Mesenchymal stem cell (in vitro differentiated cells and primary cell): ENCODE results near the gene GABBR2.

Experiments
- DNase-seq: peaks from one replicate; pipeline ENCODE4 v3.0.0-alpha.2; 2013
- H2AFZ ChIP-seq: one replicate; pipeline ENCODE4 v1.6.1; 2013; ENCODE audit warnings: low read depth, mild to moderate bottlenecking, control low read depth, inconsistent platforms, low read length, moderate library complexity
- H2AK5ac ChIP-seq: 2 replicates; pipeline ENCODE4 v1.6.1; 2013; ENCODE audit warnings: low read length, moderate library complexity, mild to moderate bottlenecking, inconsistent platforms; ENCODE audit not compliant: severe bottlenecking
- H2BK120ac ChIP-seq: one replicate; pipeline ENCODE4 v1.6.1; 2013; ENCODE audit warnings: low read depth, mild to moderate bottlenecking, inconsistent platforms, low read length, moderate library complexity
- H2BK12ac ChIP-seq, 2 experiments: one replicate each; pipeline ENCODE4 v1.6.1; 2013; ENCODE audit warnings: inconsistent platforms in 2 of 2, low read length in 2 of 2, mild to moderate bottlenecking in 2 of 2, moderate library complexity in 2 of 2, control low read depth in 1 of 2
- H2BK15ac ChIP-seq: one replicate; pipeline ENCODE4 v1.6.1; 2013; ENCODE audit warnings: mild to moderate bottlenecking, low read depth, inconsistent platforms; ENCODE audit not compliant: poor library complexity, severe bottlenecking
- H2BK5ac ChIP-seq: 2 replicates; pipeline ENCODE4 v1.6.1; 2013; ENCODE audit warnings: low read depth, mild to moderate bottlenecking, low read length, control low read depth, inconsistent platforms; ENCODE audit not compliant: poor library complexity, severe bottlenecking
- H3K14ac ChIP-seq, 2 experiments: one replicate each; pipeline ENCODE4 v1.6.1; 2013; ENCODE audit warnings: inconsistent platforms in 2 of 2, low read length in 2 of 2, control low read depth in 1 of 2, mild to moderate bottlenecking in 1 of 2, moderate library complexity in 1 of 2
- H3K18ac ChIP-seq, 2 experiments: one replicate each; pipeline ENCODE4 v1.6.1; 2013; ENCODE audit warnings: inconsistent platforms in 2 of 2, low read length in 2 of 2, control low read depth in 1 of 2, low read depth in 1 of 2, mild to moderate bottlenecking in 1 of 2
- H3K23ac ChIP-seq, 2 experiments: one replicate each; pipeline ENCODE4 v1.6.1; 2013; ENCODE audit warnings: inconsistent platforms in 2 of 2, low read length in 2 of 2, mild to moderate bottlenecking in 2 of 2, moderate library complexity in 2 of 2, control low read depth in 1 of 2
- H3K27ac ChIP-seq: 2 replicates; pipeline ENCODE4 v1.5.1; 2013; ENCODE audit warnings: mild to moderate bottlenecking, moderate library complexity, low read length, control low read depth, inconsistent platforms; ENCODE audit not compliant: poor library complexity, severe bottlenecking
- H3K27me3 ChIP-seq, 2 experiments: 2 replicates each; pipeline versions ENCODE4 v1.6.1 to v1.7.0; 2013; ENCODE audit warnings: low read length in 2 of 2, mild to moderate bottlenecking in 2 of 2, moderate library complexity in 2 of 2, control low read depth in 1 of 2, inconsistent platforms in 1 of 2; ENCODE audit not compliant: control insufficient read depth in 1 of 2, insufficient read depth in 1 of 2
- H3K36me3 ChIP-seq, 2 experiments: 2 replicates each; pipeline versions ENCODE4 v1.6.1 to v1.7.0; 2013; ENCODE audit warnings: low read length in 2 of 2, control low read depth in 1 of 2, inconsistent platforms in 1 of 2, low read depth in 1 of 2, mild to moderate bottlenecking in 1 of 2; ENCODE audit not compliant: insufficient read depth in 2 of 2, control insufficient read depth in 1 of 2
- H3K4ac ChIP-seq, 2 experiments: one replicate each; pipeline ENCODE4 v1.6.1; 2013; ENCODE audit warnings: inconsistent platforms in 2 of 2, low read length in 2 of 2, mild to moderate bottlenecking in 2 of 2, moderate library complexity in 2 of 2, control low read depth in 1 of 2, low read depth in 1 of 2
- H3K4me1 ChIP-seq: 2 replicates; pipeline ENCODE4 v1.6.1; 2013; ENCODE audit warnings: low read depth, low read length, control low read depth; ENCODE audit not compliant: control insufficient read depth, insufficient read depth
- H3K4me2 ChIP-seq: 2 replicates; pipeline ENCODE4 v1.6.1; 2013; ENCODE audit warnings: low read length, mild to moderate bottlenecking, inconsistent platforms; ENCODE audit not compliant: poor library complexity, severe bottlenecking
- H3K4me3 ChIP-seq, 2 experiments: 2 replicates each; pipeline versions ENCODE4 v1.5.1 to v1.7.0; 2013; ENCODE audit warnings: low read length in 2 of 2, mild to moderate bottlenecking in 2 of 2, control low read depth in 1 of 2, low read depth in 1 of 2; ENCODE audit not compliant: insufficient read depth in 1 of 2
- H3K79me1 ChIP-seq: replicated peaks from 2 replicates; pipeline ENCODE4 v1.6.1; 2013; ENCODE audit warnings: mild to moderate bottlenecking, control low read depth, low read length, inconsistent platforms; ENCODE audit not compliant: poor library complexity, severe bottlenecking
- H3K9ac ChIP-seq: 2 replicates; pipeline ENCODE4 v1.7.0; 2013; ENCODE audit warnings: mild to moderate bottlenecking, low read length, moderate library complexity
- H3K9me3 ChIP-seq: 2 replicates; pipeline ENCODE4 v1.7.0; 2013; ENCODE audit warnings: mild to moderate bottlenecking, low read length; ENCODE audit not compliant: control insufficient read depth
- H4K8ac ChIP-seq: one replicate; pipeline ENCODE4 v1.6.1; 2013; ENCODE audit warnings: inconsistent platforms, mild to moderate bottlenecking, low read length, moderate library complexity
- H4K91ac ChIP-seq: one replicate; pipeline ENCODE4 v1.6.1; 2013; ENCODE audit warnings: mild to moderate bottlenecking, low read length, inconsistent platforms
- WGBS: methylation state at CpG from one replicate; pipeline ENCODE4 v1.1.7; 2013; ENCODE audit warnings: mixed read lengths; 5-methylcytosine and 5-hydroxymethylcytosine counted together

Gene GABBR2

DNA sequence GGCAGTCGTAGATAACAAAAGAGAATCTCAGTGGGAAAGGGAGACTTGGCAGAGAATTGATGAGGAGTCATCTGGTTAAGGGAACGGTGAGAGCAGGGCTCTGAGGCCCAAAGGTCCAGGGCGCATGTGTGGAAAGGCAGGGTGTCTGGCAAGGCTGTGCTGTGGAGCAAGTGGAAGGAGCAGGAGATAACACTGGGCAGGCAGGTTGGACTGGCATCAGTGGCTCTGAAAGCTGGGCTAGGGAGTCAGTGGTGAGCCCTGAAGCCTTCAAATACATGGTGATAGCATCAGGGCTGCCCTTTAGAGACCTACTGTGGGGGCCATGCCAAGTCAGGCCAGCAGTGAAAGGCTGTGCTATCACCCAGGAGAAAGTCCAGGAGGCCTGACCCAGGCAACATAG is 131.3 kb downstream of the GABBR2 start:
- Histone ChIP-seq H4K8ac (no peak overlapping the region), H2AK5ac (no peak overlapping the region), H3K4me3 (no peak overlapping the region), H3K9ac (no peak overlapping the region), H3K27ac (no peak overlapping the region), H3K27me3 (peaks cover 21 to 54% of the 10 kb centered on the region in 2 experiments), H3K4me1 (peaks cover 6% of the 10 kb centered on the region), H2AFZ (no peak overlapping the region), H2BK15ac (no peak overlapping the region), H4K91ac (no peak overlapping the region), H2BK12ac (no peak overlapping the region), H3K4ac (no peak overlapping the region), H3K18ac (no peak overlapping the region), H3K79me1 (no peaks in the 10 kb centered on the region), H3K9me3 (peaks cover 4% of the 10 kb centered on the region), H3K23ac (no peak overlapping the region), H2BK5ac (no peak overlapping the region), H3K14ac (no peak overlapping the region), H3K36me3 (no peaks in the 10 kb centered on the region), H2BK120ac (no peak overlapping the region), H3K4me2 (no peak overlapping the region)
- WGBS: 90% methylated on average over 3 of the region's 3 CpGs
- DNase-seq: no peak

DNA sequence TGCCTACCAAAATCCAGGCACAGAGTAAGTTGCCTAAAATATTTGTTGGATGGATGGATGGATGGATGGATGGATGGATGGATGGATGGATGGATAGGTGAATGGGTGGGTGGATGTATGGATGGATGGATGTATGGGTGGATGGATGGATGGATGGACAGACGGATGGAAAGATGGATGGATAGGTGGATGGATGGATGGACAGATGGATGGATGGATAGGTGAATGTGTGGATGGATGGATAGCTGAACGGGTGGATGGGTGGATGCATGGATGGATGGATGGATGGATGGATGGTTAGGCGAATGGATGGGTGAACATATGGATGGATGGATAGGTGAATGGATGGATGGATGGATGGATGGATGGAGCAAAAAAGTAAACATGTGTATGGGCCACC is 131.9 kb downstream of the GABBR2 start:
- H2BK12ac ChIP-seq: no peak overlapping the region
- H2AK5ac ChIP-seq: no peak overlapping the region
- H3K4me1 ChIP-seq: peaks cover 6% of the 10 kb centered on the region
- H4K8ac ChIP-seq: peak overlapping the region; percentile 13
- H3K14ac ChIP-seq: no peak overlapping the region
- H3K79me1 ChIP-seq: no peaks in the 10 kb centered on the region
- no peak overlapping the region for H2AFZ ChIP-seq
- H2BK15ac ChIP-seq: no peak overlapping the region
- H2BK5ac ChIP-seq: no peak overlapping the region
- no peak overlapping the region for H2BK120ac ChIP-seq
- no peak overlapping the region for H3K23ac ChIP-seq
- H3K27me3 ChIP-seq: peaks cover 16 to 51% of the 10 kb centered on the region in 2 experiments
- H3K4me2 ChIP-seq: no peak overlapping the region
- DNase-seq: no peak
- H3K36me3 ChIP-seq: no peaks in the 10 kb centered on the region
- H3K4ac ChIP-seq: no peak overlapping the region
- H3K27ac ChIP-seq: no peak overlapping the region
- no peak overlapping the region for H3K4me3 ChIP-seq
- no peak overlapping the region for H3K18ac ChIP-seq
- H3K9me3 ChIP-seq: peaks cover 4% of the 10 kb centered on the region
- H3K9ac ChIP-seq: no peak overlapping the region
- no peak overlapping the region for H4K91ac ChIP-seq
- WGBS: 85% methylated on average over 3 of the region's 3 CpGs

DNA sequence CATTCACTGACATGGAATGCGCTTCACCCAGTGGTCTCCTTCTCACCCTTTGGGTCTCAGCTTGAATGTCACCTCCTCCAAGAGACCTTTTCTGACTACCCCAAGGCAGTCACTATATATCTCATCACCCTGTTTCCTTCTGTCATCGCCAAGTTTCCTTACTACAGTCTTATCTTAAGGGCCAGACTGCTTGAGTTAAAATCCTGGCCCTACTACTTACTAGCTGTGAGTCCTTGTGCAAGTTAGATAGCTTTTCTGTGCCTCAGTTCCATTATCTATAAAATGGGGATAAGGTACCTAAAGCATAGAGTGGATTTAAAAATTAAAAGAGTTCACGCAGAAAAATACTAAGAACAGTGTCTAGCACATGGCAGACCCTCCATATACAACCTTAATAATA is 132.4 kb downstream of the GABBR2 start:
- no peak overlapping the region for H4K8ac ChIP-seq
- H3K27ac ChIP-seq: no peak overlapping the region
- no peak overlapping the region for H2BK15ac ChIP-seq
- no peak overlapping the region for H3K4ac ChIP-seq
- H4K91ac ChIP-seq: no peak overlapping the region
- H3K36me3 ChIP-seq: no peaks in the 10 kb centered on the region
- no peak overlapping the region for H2BK5ac ChIP-seq
- H2BK120ac ChIP-seq: no peak overlapping the region
- H3K9me3 ChIP-seq: peaks cover 4% of the 10 kb centered on the region
- no peak overlapping the region for H3K4me3 ChIP-seq
- WGBS: 95% methylated on average over 3 of the region's 3 CpGs
- no peak overlapping the region for H3K18ac ChIP-seq
- H3K9ac ChIP-seq: no peak overlapping the region
- H2BK12ac ChIP-seq: no peak overlapping the region
- no peak overlapping the region for H3K23ac ChIP-seq
- H3K4me2 ChIP-seq: no peak overlapping the region
- no peak overlapping the region for H3K14ac ChIP-seq
- H3K27me3 ChIP-seq: peaks cover 16 to 52% of the 10 kb centered on the region in 2 experiments
- no peak overlapping the region for H2AK5ac ChIP-seq
- H3K79me1 ChIP-seq: no peaks in the 10 kb centered on the region
- no peak for DNase-seq
- H2AFZ ChIP-seq: no peak overlapping the region
- H3K4me1 ChIP-seq: peaks cover 6% of the 10 kb centered on the region

DNA sequence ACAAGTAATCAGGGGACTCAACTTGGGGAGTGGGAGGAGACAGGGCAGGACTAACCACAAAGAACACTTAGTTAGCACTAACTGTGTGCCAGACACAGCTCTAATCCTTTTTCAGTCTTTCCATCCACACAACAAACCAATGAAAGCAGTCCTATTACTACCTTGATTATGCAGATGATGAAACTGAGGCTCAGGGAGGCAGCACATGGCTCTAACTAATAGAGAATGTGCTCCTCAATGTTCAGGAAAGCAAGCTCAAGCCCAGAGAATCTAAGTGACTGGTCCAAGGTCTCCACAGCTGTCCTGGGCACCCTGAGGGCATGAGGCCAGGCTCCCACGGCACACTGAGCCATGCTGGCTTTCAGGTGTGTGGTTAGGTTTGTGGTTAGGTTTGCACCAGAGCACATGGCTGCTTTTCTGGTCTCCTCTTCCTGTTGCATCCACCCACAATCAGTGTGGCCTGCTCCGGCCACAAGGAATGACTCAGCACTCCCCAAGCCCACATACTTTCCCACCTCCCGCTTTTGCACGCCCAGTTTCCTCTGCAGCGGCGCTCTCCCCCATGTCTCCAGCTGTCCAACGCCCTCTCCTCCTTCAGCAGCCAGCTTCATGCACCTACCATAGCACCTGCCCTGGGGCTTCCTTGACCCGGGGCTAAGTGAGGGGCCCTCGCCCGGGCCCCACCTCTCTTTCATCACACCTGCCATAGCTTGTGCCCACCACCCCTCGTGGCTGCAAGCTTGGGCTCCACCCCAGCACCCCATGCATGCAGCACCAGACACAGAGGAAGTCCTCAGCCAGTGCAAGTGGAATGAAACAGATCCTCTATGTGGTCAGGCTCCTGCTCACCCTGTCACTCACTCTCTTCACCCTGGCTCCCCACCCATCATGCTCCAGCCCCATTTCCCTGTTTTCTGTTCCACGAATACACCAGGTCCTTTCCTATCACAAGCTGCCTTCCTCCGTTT is 133.1 kb downstream of the GABBR2 start:
- H2AK5ac ChIP-seq: no peak overlapping the region
- no peak overlapping the region for H4K8ac ChIP-seq
- WGBS: 66% methylated on average over 13 of the region's 13 CpGs
- no peak overlapping the region for H3K4me3 ChIP-seq
- H2AFZ ChIP-seq: no peak overlapping the region
- H4K91ac ChIP-seq: no peak overlapping the region
- peak; percentile 47 for DNase-seq
- H3K27me3 ChIP-seq: peaks cover 11 to 50% of the 10 kb centered on the region in 2 experiments
- H2BK12ac ChIP-seq: no peak overlapping the region
- H3K4me1 ChIP-seq: peaks cover 6% of the 10 kb centered on the region
- no peak overlapping the region for H3K14ac ChIP-seq
- H2BK120ac ChIP-seq: no peak overlapping the region
- H2BK15ac ChIP-seq: no peak overlapping the region
- no peaks in the 10 kb centered on the region for H3K36me3 ChIP-seq
- H3K9me3 ChIP-seq: peaks cover 4% of the 10 kb centered on the region
- no peak overlapping the region for H2BK5ac ChIP-seq
- no peak overlapping the region for H3K4me2 ChIP-seq
- H3K27ac ChIP-seq: no peak overlapping the region
- H3K79me1 ChIP-seq: no peaks in the 10 kb centered on the region
- no peak overlapping the region for H3K9ac ChIP-seq
- no peak overlapping the region for H3K18ac ChIP-seq
- H3K4ac ChIP-seq: no peak overlapping the region
- no peak overlapping the region for H3K23ac ChIP-seq
